Left hindlimb (tissue), 1 donor: ENCODE measurements around the gene SLC4A3.
A peak's percentile ranks its signal among the peaks of the same experiment; 100 is the strongest.
"Not testable (repeated sequence)": the region's sequence is repeated elsewhere in the genome, so short reads cannot be mapped to it uniquely, and the experiment has no call there.

Source experiments
- DNase-seq: peaks from one replicate; pipeline ENCODE4 v3.0.0-alpha.2; 2018

SLC4A3 gene

DNA sequence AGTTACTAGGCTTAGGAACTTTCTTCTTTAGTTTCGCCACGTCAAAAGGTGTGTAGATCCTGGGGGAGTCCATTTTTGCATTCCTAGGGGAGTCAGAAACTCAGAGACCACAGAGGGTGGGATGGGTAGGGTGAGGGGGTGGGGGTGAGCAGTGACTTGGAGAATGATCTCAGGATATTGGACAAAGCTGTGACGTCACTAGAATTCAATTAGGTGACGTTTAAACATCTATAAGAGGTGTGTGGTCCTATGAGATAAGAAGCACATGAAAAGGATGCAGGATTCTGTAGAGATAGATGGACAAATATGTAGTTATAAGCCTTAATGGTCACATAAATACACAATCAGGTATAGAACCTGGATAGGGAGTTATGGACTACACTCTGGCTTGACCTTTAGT, 21.5 kb downstream of the SLC4A3 start:
- no peak for DNase-seq

DNA sequence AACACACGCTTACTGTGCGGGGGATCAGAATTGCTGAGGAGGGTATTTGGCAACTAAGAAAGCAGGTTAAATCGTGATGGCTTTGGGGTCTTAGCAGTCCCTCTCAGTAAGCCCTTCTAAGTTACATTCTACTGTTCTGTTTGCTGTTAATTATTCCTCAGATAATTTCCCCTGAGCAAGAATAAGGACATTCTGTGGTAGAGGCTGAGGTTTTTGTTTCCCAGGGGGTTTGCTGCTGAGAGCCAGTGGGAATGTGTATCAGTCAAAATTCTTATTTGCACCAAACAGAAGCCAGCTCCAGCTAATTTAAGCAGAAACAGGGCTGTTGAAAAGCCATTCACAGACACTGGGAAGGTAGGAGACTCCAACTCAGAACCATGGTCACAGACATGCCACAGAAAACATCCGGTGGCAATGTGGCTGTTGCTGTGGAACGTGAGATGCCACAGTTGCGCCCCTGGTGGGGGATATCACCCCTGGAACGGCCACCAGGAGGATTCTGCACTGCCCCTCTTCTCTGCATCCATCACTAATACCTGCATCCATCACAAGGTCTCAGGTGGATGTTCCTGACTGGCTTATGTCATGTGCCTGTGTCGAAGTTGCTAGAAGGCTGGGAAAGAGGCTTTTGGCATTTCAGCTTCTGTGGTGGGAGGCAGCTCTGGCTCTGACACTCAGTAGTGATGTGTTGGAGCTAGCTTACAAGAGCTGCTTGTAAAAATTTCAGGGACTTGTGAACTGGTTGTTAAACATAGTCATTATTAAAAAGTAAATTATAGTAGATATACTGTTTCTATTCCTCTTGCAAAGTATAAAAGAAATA, 23.2 kb downstream of the SLC4A3 start:
- no peak for DNase-seq

DNA sequence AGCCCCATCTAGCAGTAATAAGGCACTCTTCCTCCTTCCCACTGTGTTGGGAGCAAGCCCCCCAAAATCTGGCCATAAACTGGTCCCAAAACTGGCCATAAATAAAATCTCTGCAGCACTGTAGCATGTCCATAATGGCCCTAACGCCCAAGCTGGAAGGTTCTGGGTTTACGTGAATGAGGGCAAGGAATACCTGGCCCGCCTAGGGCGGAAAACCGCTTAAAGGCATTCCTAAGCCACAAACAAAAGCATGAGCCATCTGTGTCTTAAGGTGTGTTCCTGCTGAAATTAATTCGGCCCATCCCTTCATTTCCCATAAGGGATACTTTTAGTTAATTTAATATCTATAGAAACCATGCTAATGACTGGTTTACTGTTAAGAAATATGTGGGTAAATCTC, 24.2 kb downstream of the SLC4A3 start:
- DNase-seq, result not testable (repeated sequence)

DNA sequence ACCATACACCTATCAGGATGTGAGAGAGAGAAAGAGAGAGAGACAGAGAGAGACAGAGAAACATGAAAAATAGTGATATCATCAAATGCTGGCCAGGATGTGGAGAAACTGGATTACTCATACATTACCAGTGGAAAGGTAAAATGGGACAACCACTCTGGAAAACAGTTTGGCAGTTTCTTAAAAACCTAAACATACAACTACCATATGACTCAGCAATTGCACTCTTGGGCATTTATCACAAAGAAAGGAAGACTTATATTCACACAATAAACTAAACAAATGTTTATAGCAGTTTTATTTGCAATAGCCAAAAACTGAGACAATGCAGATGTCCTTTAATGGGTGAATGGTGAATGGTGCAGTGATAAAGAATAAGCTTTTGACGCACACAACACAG, 29.1 kb downstream of the SLC4A3 start:
- DNase-seq, result no peak

DNA sequence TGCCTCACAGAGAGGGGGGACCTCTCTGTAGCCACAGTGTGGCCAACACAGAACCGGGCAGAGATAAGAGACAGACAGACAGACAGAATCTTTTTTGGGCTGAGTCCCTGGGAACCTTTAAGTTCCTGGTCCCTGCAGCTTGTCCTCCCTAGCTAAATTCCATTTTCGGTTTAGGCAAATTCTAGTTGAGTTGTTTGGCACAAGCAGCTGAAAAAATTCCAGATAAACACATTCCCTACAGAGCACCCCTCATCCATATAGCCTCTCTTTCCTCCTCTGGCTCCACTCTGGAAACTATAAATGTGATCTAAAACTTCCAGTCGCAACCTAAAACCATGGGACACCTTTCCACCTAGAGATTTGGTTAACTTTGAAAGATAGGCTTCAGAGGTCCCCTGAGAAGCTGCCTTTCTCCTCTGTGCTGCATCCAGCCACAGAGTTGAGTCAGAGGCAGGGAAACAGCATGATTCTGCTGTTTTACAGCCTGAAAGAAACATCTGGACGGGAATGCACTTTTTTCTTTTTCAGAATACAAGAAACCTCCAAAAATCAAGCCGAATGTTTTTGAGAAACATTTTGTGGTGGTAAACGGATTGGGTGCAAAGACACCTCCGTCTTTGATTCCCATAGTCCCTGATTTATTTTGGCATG, 30.9 kb downstream of the SLC4A3 start:
- no peak for DNase-seq

DNA sequence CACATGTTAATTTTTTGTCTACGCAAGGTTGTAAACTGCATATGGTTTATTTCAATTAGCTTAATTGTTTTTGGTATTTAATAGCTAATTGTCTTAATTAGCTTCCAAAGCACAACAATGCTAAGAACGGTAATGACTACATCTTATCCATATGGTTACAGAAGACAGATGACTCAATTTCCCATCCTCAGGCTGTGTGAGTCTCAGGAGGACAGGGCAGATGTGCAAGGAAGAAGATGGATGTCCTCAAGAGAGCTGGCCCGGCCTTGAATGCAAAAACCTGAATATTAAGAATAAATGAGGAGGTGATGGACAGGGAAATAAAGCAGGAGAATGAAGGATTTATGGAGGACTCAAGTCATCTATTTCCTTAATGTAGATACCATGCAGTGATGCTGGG, 31.4 kb downstream of the SLC4A3 start:
- DNase-seq, result no peak

DNA sequence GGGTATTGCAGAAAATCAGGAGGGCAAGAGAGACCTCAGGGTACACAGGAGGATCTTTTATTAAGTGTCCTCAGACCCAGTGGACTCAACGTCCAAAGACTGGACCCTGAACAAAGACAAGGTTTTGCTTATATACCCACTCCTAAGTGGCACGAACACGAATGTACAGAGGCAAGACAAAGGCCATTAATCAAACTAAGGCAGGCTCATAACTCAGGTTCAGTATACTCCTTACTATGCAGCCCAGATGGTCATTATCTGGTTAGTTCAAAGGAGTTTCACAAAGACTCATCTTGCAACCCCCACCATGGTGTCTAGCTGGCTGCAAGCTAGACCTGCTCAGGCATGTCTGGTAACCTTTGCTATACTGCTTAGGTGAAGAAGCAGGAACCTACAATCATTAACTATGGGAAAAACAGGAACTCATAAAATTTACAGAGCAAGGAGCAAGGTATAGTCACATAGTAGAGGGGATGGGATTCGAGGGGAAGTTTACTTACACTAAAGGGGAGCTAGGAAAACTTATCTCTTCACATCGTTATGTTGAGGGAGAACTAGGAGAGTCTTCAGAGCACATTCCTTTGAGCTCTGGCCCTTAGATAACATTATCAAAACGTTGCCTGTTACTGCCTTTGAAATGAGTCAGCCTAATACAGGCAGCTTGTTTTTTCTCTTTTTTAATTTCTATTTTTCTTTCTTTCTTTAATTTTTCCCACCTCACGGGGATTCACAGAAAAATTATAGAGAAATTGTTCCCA, 33.9 kb downstream of the SLC4A3 start:
- DNase-seq, result no peak

DNA sequence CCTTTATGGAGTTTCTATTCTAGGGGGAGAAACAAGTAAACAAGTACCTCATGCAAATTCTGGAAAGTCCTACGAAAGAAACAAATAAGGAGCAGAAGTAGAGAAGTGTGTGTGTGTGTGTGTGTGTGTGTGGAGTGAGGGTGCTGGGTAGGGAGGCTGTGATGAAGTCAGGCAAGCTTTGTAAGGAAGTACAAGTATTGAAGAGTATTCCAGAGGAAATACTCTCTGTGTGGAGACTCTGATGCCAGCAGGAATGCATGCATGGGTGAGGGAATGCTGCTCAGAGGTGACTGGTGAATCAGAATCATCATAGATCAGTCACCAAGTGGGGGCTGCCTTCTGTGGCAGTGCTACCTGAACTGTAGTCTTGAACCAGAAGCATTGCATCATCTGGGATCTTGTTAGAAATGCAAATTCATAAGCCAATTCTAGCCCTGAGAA, 34.5 kb downstream of the SLC4A3 start:
- no peak for DNase-seq

DNA sequence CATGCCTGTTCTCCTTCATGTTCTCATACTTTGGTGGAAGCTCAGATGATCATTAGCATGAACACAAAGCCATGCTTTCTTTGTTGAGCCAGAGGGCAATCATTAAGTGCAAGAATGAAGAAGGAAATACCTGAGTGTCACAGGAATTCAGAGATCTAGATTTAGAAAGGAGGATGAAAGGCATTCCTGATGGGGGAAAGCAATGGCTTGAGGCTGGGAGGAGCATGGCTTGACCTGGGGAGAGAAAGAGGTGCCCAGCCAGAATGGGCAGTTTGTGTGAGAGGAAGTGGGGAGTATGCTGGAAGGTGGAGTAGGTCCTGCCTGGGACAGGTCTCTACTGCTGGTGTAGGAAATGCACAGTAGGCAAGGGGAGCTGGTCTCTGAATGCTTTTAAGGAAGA, 35.1 kb downstream of the SLC4A3 start:
- no peak for DNase-seq

DNA sequence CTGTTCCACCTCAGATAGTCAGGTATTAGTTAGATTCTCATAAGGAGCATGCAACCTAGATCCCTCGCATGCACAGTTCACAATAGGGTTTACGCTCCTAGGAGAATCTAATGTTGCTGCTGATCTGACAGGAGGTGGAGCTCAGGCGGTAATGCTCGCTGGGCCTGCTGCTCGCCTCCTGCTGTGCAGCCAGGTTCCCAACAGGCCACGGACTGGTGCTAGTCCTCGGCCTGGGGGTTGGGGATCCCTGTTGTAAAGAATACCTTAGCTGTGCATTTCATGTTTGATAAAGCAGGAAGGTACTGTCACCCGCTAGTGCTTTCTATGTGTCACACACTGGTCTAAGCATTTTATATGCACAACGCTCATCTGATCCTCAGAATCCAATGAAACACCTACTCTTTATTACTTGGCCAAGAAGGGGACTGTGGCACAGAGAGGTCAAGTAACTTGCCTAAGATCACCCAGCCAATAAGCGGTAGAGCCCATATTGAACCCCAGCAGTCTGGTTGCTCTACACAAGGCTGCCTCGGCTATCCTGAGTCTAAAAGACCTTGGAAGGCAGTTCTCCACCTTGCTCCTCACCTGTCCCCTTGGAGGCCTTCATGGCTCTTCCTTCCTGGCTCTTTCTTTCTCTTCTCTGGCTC, 35.8 kb downstream of the SLC4A3 start:
- DNase-seq, result no peak

DNA sequence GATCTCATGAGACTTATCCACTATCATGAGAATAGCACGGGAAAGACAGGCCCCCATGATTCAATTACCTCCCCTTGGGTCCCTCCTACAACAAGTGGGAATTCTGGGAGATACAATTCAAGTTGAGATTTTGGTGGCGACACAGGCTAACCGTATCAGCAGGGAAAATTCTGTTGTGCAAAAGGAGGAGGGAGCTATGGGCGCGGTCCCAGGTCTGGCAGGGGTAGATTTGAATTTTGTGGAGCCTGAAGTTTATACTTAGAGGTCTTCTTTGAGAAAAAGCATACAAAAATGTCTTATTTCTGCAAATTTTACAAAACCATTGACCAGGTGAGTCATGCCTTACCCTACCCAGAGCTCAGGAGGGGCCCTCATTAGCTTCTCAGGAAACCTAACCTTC, 36.6 kb downstream of the SLC4A3 start:
- no peak for DNase-seq

DNA sequence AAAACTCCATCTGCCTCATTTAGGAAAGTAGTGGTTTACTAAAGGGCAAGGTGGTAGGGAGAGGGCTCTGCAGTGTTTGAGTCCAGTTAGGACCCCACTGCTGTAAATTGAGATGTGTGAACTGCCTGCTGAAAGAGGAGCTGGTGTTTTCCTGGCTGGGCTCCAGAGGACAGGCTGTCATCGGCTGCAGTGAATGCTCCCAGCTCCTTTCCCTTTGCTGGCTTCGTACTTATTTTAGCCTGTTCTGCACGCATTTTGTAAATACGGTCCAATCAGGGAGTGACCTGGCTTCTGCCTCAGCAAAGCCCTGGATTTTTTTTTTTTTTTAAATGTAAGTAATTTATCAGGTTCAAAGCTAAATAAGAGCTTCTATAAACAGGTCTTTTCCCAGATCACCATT, 37.5 kb downstream of the SLC4A3 start:
- peak; percentile 54 for DNase-seq

DNA sequence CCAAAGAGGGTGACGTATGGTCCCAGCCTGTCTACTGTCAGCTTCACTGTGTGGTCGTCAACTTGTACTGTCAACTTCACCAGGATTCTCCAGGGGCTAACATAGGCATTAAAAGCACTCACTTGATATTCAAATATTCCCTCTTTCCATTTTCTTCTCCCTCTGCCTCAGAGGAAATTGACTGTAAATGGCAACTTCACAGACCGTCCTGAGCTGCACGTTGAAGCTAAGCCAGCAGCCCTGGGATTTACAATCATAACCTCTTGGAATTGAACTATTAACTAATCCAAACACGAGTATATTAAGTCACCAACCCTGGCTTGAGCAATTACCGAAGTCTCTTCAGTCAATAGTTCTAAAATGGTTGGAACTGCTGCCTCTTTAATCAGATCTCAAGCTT, 38.5 kb downstream of the SLC4A3 start:
- DNase-seq, result no peak

DNA sequence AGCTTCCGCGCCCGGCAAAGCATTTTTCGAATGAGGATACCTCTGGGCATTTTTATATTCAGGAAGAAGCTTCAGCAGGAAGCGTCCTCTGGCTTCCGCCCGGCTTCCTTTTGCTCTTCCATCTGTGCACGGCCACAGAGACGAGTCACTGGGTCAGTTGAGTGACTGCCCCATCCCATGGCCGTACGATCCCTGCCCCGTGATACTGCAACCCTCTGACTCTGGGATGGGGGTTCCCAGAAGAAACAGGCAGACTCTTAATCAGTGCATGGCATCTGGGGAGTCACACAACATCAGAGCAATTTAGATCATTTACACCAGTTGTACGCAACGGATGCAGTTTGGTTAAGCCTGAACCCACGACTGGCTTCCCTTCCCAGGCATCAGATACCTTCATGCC, 40.9 kb downstream of the SLC4A3 start:
- no peak for DNase-seq

DNA sequence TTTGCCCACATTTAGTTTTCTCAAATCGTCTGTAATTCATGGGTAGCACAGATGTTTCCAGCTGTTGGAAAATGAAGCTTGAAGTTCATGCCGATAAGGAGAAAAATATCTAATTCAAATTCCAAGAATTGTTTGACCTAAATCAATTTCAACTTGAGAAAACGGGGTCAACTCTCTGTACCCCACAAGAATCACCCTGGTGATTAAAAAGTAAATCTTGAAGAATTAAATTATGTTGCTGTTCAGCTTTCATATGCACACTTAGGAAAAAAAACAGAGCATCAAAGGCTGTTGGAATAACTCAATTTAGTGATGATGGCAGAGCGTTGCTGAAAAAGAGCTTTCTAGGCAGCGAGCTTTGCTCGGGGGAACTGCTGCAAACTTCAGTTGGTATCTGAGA, 43.0 kb downstream of the SLC4A3 start:
- no peak for DNase-seq

DNA sequence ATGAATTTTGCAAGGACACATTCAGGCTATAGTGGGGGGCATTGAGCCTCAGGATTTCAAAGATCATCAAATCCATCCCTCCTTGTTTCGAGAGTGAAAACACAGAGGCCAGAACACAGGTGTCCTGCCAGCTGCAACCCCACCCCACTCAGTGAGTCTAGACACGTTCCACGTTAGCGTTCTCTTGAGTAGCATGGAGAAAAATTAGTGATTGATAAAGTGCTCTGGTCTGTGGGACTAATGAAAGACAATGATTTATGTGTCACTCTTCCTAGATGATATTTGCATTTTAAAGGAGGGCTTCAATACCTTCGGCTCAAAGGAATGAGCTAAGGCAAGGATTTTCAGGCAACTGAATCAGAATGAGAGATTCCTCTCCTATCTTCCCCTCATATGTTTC, 43.8 kb downstream of the SLC4A3 start:
- no peak for DNase-seq

DNA sequence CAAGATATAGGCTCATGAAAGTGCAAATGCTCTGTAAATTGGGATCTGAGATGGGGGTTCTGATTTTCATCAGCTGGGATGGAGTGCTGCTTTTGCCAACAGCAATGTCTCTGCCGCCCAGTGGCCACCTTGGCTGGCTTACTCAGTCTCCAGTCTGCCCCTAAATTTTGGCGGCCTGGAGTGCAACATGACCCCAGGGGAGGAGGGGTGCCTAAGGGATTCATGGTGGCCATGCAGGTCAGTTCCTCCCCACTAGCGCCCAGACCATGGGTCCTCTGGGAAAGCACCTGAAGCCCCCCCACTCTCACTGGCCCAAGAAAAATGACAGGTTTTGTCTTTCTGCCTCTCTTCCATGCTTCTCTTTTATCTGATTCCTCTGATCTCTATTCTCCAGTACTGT, 45.0 kb downstream of the SLC4A3 start:
- DNase-seq, result no peak

DNA sequence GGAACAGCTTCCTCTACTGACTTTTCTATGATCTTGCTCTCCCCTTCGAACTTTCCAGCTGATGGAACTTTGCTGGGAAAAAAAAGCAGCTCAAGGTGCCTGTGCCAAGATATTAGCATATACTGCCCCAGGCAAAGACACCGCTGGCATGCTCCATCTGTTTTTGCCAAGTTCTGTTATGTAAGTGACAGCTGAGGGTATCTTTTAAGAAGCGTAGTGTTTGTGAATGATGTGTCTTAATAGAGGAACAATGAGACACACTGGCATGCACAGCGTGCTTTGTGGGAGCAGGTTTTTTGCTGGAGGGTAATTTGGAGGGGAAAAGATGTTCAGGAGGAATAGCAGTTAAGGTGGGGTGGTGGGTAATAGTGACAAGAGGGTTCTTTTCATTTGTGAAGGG, 47.8 kb downstream of the SLC4A3 start:
- no peak for DNase-seq

DNA sequence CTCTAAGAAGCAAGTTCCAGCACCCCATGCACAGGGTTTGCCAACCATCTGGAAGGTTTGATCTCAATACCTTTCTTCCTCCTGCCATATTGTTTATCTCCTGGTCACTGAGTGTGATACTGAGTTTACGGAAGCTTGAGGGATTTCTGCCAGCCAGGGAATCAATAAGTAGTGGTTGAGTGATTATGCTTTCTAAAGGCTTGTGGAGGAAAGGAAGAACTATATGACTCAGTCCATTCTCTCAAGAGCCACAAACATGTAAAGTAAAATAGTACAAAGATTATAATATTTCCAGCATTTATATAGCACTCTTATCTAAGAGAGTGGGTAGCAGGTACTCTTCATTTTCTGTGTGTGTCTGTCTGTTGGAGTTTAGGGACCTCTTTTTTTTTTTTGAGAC, 49.2 kb downstream of the SLC4A3 start:
- no peak for DNase-seq

DNA sequence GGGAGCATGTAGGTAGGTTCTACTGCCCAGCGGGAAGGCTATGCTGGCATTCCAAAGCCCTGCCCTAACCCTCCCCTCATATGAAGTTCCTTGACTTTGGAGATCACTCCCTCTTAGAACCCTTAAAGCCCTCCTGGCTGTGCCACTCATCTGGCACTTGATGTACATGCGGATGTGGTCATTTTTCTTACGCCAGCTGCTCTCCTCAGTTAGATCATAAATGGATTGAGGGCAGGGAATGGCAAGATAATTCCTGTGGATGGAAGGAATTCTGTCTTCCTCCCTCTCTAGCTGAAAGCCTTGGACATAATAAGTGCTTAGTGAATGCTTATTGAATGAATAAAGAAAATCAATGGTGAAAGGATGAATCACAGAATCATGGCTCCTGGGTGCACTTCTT, 51.6 kb downstream of the SLC4A3 start:
- no peak for DNase-seq

DNA sequence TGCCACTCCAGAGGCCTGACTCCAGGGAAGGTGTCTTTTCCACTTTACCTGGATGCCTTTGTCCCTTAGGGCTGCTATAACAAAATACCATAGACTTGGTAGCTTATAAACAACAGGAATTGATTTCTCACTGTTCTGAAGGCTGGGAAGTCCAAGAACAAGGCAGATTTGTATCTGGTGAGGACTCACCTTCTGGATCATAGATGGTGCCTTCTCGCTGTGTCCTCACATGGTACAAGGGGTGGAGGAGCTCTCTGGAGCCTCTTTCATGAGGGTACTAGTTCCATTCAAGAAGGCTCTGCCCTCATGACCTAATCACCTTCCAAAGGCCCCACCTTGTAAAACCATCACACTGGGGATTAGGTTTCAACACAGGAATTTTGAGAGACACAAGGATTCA, 52.1 kb downstream of the SLC4A3 start:
- no peak for DNase-seq

DNA sequence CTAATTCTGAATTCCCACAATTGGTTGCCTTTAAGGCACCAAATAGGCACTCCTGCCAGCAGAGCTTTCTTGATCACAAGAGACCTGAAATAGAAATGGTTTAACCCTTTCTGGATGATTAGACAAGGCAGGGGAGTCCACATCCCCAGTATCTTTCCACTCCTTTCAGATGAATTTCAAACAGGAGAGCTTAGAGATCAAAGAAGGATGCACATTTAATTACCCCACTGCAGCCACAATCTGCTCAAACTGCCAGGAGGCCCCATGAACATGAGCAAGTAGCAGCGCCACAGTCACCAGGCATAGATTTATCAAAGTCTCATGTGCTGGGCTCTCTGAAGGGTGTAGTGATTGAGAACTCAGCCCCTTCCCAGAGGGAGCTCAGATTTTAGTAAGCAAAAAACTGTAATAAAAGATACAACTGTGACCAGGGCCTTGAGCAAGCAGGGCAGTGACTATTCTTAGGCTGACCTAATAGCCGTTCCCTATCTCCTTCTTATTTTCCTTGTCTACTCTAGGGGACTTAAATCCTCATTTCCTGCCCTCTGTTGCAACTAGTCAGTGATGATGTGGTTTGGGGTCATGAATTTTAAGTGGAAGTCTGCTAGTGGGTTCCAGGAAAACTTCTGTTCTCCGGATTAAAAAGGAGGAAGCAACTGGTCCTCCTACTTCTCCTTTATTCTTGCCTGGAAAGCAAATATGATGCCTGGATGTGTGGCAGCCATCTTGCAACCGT, 53.7 kb downstream of the SLC4A3 start:
- no peak for DNase-seq
